VCaP (cell line): ENCODE results near the gene NDUFB4.
"Not testable (repeated sequence)": the region's sequence is repeated elsewhere in the genome, so short reads cannot be mapped to it uniquely, and the experiment has no call there.

Source experiments
- H3K27ac ChIP-seq: fragments of 450-650 bp; 2 replicates; pipeline ENCODE4 v1.5.1; 2017
- CTCF ChIP-seq: fragments of 450-650 bp; conservative IDR thresholded peaks from 2 replicates; pipeline ENCODE4 v1.5.1; 2017; ENCODE audit warnings: mild to moderate bottlenecking, moderate library complexity

Gene NDUFB4

GRCh38 chr3:120614765-120615164 is 18.6 kb downstream of the NDUFB4 start:
- H3K27ac ChIP-seq, result no peak overlapping the region

GRCh38 chr3:120615847-120616609 is 19.9 kb downstream of the NDUFB4 start:
- TF ChIP-seq CTCF, result no peak
- no peak overlapping the region for H3K27ac ChIP-seq

More at GRCh38 chr3:120614765-120615164, 18.6 kb downstream of the NDUFB4 start:
- TF ChIP-seq CTCF, result no peak

GRCh38 chr3:120616745-120617144 is 20.6 kb downstream of the NDUFB4 start:
- H3K27ac ChIP-seq, result not testable (repeated sequence)

GRCh38 chr3:120622457-120622856 is 26.3 kb downstream of the NDUFB4 start:
- no peak overlapping the region for H3K27ac ChIP-seq
- no peak for TF ChIP-seq CTCF

GRCh38 chr3:120622870-120623726 is 27.0 kb downstream of the NDUFB4 start:
- no peak for TF ChIP-seq CTCF
- no peak overlapping the region for H3K27ac ChIP-seq

- TF ChIP-seq CTCF, result no peak
- no peak overlapping the region for H3K27ac ChIP-seq
Measured at GRCh38 chr3:120623727-120624093, 27.6 kb downstream of the NDUFB4 start.

- H3K27ac ChIP-seq, result no peak overlapping the region
- no peak for TF ChIP-seq CTCF
Measured at GRCh38 chr3:120625159-120625586, 29.0 kb downstream of the NDUFB4 start.
